ENCODE data around the gene SPRYD4.
"Not testable (repeated sequence)": the region's sequence is repeated elsewhere in the genome, so short reads cannot be mapped to it uniquely, and the experiment has no call there.

SPRYD4 gene

DNA sequence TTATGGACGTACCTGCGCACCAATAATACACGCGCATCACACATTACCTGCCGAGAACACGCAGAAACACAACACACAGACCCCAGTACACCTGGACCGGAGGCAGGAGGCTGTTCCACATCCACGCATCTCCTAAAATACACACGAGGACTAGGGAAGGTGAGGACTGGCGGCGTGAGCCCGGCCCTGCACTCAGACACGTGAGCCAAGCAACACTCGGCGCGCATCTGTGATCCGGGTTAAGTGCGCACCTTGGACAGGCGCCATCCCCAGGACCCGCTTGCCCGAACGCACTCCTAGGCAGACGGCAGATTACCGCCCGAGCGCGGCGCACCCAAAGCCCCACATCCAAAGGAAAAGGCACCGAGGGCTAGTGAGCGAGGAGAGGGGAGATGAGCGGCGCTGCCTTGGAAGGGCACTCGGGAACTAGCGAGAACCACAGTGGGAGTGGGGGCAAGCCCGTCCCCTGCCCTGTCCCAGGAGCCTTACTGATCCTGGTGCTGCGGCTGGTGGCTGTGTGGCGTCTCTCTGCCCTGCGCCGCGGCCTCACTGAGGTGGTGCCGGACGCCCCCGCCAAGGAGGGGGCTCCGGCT is 19.2 kb downstream of the SPRYD4 start:
- H3K4me1 ChIP-seq, result peaks cover 0 to 22% (median 12%) of the 10 kb centered on the region in 10 experiments; a peak in 17 of 20 replicates
- no peak overlapping the region for H3K27ac ChIP-seq
- peaks cover 0 to 56% (median 11%) of the 10 kb centered on the region in 11 experiments; a peak in 7 of 22 replicates for H4K20me1 ChIP-seq
- H3K9ac ChIP-seq, result peak overlapping the region in 3 of 11 experiments; percentile 5 to 39 (median 24); a peak in 2 of 22 replicates
- H3K36me3 ChIP-seq, result peaks cover 0 to 8% (median 0%) of the 10 kb centered on the region in 11 experiments; a peak in 1 of 22 replicates
- peaks cover 36 to 46% (median 43%) of the 10 kb centered on the region in 11 experiments for H3K27me3 ChIP-seq
- peak overlapping the region; percentile 22 to 72 (median 57) for H3K4me2 ChIP-seq
- TF ChIP-seq Cebpa-rat (IDR thresholded peaks at IDR 0.05), result no peak
- peak overlapping the region in 7 of 10 experiments; percentile 18 to 55 (median 39); a peak in 9 of 20 replicates for H3K4me3 ChIP-seq
- H3K9me3 ChIP-seq (replicated peaks in 1 of 11), result peaks cover 0 to 16% (median 0%) of the 10 kb centered on the region in 11 experiments; a peak in 2 of 22 replicates

DNA sequence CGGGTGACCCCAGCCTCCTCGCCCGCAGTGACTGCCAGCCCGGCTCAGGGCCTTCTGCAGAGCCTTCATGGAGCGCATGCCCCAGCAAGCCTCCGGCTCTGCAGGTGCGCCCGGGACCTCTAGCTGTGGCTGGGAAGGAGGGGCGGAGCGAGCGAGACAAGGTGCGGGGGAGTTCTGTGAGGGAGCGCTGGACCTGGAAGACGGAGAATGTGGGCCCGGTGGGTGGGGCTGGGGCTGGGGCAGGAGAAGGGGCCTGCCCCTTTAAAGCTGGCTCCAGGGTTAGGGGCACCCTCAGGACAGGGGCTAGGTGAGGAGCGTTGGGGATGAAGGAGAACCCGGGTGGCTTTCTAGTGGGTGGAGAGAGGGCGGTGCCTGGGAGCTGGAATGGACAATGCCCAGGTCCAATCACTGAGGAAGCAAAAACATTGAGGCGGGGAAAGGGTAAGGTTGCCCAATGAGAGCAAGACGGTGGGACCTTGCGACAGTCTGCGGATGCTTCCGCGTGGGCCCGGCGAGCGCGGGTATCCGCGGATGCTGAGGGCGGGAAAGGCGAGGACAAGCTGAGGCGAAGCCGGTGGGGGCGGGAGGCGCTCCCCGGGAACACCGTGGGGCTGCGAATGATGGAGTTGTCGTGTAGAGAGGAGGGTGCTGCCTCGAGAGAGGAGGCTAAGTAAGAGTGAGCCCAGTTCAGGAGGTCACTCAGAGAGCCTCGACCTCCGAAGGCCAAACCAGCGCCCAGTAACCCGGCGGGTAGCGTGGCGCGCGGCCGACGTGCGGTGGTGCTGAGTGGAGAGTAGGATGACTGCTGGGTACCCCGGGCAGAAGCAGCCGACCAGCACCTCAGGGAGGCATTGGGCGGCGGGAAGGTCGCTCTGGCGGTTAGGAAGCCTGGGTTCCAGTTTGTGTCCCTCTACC is 19.9 kb downstream of the SPRYD4 start, which contains the start of gene GLS2:
GLS2 (minus strand) TSS at position 121 of the 915 bp plus-strand sequence; CDS start at position 78, 43 bp downstream.
- Histone ChIP-seq H3K4me1 (peaks cover 0 to 22% (median 12%) of the 10 kb centered on the region in 10 experiments; a peak in 17 of 20 replicates), H3K27ac (no peak within 1 kb of the TSS), H3K9ac (peak within 1 kb of the TSS in 3 of 11 experiments; percentile 5 to 39 (median 24); a peak in 2 of 22 replicates), H3K4me2 (peak within 1 kb of the TSS; percentile 22 to 72 (median 57)), H3K36me3 (peaks cover 0 to 8% (median 0%) of the 10 kb centered on the region in 11 experiments; a peak in 1 of 22 replicates), H3K9me3 (replicated peaks in 1 of 11) (peaks cover 0 to 19% (median 3%) of the 10 kb centered on the region in 11 experiments; a peak in 17 of 22 replicates), H4K20me1 (peaks cover 0 to 56% (median 11%) of the 10 kb centered on the region in 11 experiments; a peak in 7 of 22 replicates), H3K4me3 (peak within 1 kb of the TSS in 7 of 10 experiments; percentile 18 to 55 (median 39); a peak in 9 of 20 replicates), H3K27me3 (peaks cover 36 to 46% (median 43%) of the 10 kb centered on the region in 11 experiments)
- TF ChIP-seq Cebpa-rat (IDR thresholded peaks at IDR 0.05), result no peak

DNA sequence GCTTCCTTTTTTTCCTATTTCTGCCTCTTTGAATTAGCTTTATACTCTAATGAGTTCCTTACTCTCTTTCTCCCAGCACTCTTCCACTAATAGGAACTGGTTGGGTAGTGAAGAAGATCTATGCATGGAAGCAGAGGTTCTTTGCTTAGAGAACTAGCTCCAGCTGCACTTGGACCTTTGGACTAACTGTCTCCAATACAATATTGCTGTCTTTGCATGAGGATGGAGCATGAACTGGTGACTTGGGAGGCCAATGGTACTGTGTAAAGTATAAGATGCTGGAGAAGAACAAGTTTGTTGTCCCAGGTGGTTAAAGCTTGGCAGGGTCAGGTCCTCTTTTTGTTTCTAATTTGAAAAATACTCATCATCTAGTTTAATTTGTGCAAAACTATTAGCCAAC is 22.0 kb downstream of the SPRYD4 start:
- H3K4me2 ChIP-seq, result no peak overlapping the region
- H3K4me3 ChIP-seq, result no peak overlapping the region
- peaks cover 0 to 53% (median 11%) of the 10 kb centered on the region in 11 experiments; a peak in 7 of 22 replicates for H4K20me1 ChIP-seq
- H3K27ac ChIP-seq, result no peak overlapping the region
- no peak overlapping the region for H3K9ac ChIP-seq
- peaks cover 20 to 40% (median 23%) of the 10 kb centered on the region in 11 experiments for H3K9me3 ChIP-seq (replicated peaks in 1 of 11)
- peaks cover 0 to 9% (median 0%) of the 10 kb centered on the region in 11 experiments; a peak in 3 of 22 replicates for H3K36me3 ChIP-seq
- TF ChIP-seq Cebpa-rat (IDR thresholded peaks at IDR 0.05), result no peak
- H3K27me3 ChIP-seq, result peaks cover 36 to 46% (median 43%) of the 10 kb centered on the region in 11 experiments
- H3K4me1 ChIP-seq, result peaks cover 0 to 20% (median 12%) of the 10 kb centered on the region in 10 experiments; a peak in 17 of 20 replicates

GRCh38 chr12:56493409-56494105 is 25.2 kb downstream of the SPRYD4 start:
- not testable (repeated sequence) for H3K27ac ChIP-seq, H3K4me1 ChIP-seq, H3K4me2 ChIP-seq, H3K9ac ChIP-seq, H3K36me3 ChIP-seq
- Histone ChIP-seq H4K20me1 (peaks cover 0 to 22% (median 0%) of the 10 kb centered on the region in 11 experiments; a peak in 4 of 22 replicates), H3K9me3 (replicated peaks in 1 of 11) (peaks cover 20 to 32% (median 26%) of the 10 kb centered on the region in 11 experiments), H3K27me3 (peaks cover 9 to 16% (median 14%) of the 10 kb centered on the region in 11 experiments), H3K4me3 (0 out of 20 replicates have a peak overlapping the region, but pooled peaks of 1 of the 10 experiments have one; percentile 11)

GRCh38 chr12:56494106-56494415 is 25.7 kb downstream of the SPRYD4 start:
- not testable (repeated sequence) for H3K4me2 ChIP-seq, H3K9ac ChIP-seq, H3K36me3 ChIP-seq, H3K27ac ChIP-seq, H3K4me1 ChIP-seq
- Histone ChIP-seq H3K4me3 (peak overlapping the region in 1 of 10 experiments; percentile 11; a peak in 1 of 20 replicates), H3K9me3 (replicated peaks in 1 of 11) (peaks cover 20 to 30% (median 26%) of the 10 kb centered on the region in 11 experiments), H4K20me1 (peaks cover 0 to 17% (median 0%) of the 10 kb centered on the region in 11 experiments; a peak in 1 of 22 replicates), H3K27me3 (peaks cover 4 to 11% (median 9%) of the 10 kb centered on the region in 11 experiments; a peak in 19 of 22 replicates)

DNA sequence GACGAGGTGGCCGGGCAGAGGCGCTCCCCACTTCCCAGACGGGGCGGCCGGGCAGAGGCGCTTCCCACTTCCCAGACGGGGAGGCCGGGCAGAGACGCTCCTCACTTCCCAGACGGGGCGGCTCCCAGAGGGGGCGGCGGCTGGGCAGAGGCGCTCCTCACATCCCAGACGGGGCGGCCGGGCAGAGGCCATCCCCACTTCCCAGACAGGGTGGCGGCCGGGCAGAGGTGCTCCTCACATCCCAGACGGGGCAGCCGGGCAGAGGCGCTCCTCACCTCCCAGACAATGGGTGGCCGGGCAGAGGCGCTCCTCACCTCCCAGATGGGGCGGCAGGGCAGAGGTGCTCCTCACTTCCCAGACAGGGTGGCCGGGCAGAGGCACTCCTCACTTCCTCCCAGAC is 26.1 kb downstream of the SPRYD4 start:
- H3K27ac ChIP-seq, H3K9ac ChIP-seq, H3K36me3 ChIP-seq, H3K27me3 ChIP-seq, H3K4me2 ChIP-seq, H3K4me1 ChIP-seq: not testable (repeated sequence)
- H3K9me3 ChIP-seq (replicated peaks in 1 of 11), result peaks cover 20 to 30% (median 26%) of the 10 kb centered on the region in 11 experiments
- H4K20me1 ChIP-seq, result 0 out of 22 replicates have a peak, but pooled peaks cover 0 to 13% (median 0%) of the 10 kb centered on the region in 11 experiments
- peak overlapping the region in 2 of 10 experiments; percentile 11; a peak in 1 of 20 replicates for H3K4me3 ChIP-seq

DNA sequence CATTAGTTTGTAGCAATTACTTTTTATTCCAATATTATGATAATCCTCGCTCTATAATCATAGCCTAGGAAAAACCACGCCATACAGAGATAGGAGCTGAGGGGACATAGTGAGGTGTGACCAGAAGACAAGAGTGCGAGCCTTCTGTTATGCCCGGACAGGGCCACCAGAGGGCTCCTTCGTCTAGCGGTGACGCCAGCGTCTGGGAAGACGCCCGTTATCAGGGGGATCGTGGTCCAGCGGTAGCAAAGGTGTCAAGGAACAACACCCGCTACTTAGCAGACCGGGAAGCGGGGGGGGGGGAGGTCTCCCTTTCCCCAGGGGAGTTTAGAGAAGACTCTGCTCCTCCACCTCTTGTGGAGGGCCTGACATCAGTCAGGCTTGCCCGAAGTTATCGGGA is 28.3 kb downstream of the SPRYD4 start:
- H3K27me3 ChIP-seq, H3K4me1 ChIP-seq, H4K20me1 ChIP-seq, H3K9ac ChIP-seq, H3K36me3 ChIP-seq, H3K27ac ChIP-seq: not testable (repeated sequence)
- Histone ChIP-seq H3K4me3 (0 out of 20 replicates have a peak overlapping the region, but pooled peaks of 1 of the 10 experiments have one; percentile 24), H3K4me2 (peak overlapping the region in 7 of 11 experiments; percentile 26 to 52 (median 38); a peak in 9 of 22 replicates), H3K9me3 (replicated peaks in 1 of 11) (peaks cover 20 to 30% (median 26%) of the 10 kb centered on the region in 11 experiments)

DNA sequence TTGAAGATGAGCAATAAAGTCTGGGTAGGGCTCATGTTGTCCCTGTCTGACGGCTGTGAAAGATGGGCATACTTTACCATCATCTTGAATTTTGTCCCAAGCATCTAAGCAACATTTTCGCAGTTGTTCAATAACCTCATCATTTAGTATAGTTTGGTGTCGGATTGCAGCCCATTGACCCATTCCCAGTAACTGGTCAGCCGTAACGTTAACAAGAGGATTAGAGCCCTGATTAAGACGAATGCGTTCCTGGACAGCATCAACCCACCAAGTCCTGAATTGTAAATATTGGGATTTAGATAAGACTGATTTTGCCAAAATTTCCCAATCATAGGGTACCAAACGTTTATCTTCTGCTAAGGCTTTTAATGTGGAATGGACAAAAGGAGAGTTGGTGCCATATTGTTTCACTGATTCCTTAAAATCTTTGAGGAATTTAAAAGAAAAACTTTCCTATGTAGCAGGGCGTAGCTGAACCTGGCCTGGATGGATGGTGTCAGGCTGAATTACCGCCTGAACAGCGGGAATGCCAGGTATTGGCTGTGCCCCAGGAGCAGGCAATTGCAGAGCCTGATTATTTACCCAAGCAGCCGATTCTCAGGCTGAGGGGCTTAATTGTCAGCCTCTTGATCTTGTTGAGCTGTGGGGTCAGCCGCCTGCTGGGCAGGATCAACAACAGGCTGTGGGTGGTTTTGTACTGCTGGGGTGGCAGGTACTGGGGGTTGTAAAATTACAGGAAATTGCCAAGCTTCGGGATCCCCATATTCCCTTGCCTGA is 29.9 kb downstream of the SPRYD4 start:
- peaks cover 17 to 27% (median 24%) of the 10 kb centered on the region in 11 experiments for H3K9me3 ChIP-seq (replicated peaks in 1 of 11)
- not testable (repeated sequence) for H3K27me3 ChIP-seq, H3K9ac ChIP-seq, H3K4me2 ChIP-seq, H4K20me1 ChIP-seq, H3K27ac ChIP-seq, H3K4me3 ChIP-seq, H3K36me3 ChIP-seq, H3K4me1 ChIP-seq

DNA sequence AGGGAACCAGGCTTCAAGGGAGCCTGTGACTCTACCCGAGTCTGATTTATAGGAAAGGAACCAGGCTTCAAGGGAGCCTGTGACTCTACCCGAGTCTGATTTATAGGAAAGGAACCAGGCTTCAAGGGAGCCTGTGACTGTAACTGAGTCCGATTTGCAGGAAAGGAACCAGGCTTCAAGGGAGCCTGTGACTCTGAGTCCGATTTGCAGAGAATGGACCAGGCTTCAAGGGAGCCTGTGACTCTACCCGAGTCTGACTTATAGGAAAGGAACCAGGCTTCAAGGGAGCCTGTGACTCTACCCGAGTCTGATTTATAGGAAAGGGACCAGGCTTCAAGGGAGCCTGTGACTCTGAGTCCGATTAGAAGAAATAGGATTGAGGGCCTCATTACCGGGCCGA is 31.1 kb downstream of the SPRYD4 start:
- H3K4me1 ChIP-seq, H3K27me3 ChIP-seq, H3K27ac ChIP-seq, H4K20me1 ChIP-seq, H3K4me3 ChIP-seq, H3K36me3 ChIP-seq, H3K4me2 ChIP-seq, H3K9ac ChIP-seq: not testable (repeated sequence)
- H3K9me3 ChIP-seq (replicated peaks in 1 of 11), result peaks cover 5 to 16% (median 13%) of the 10 kb centered on the region in 11 experiments

GRCh38 chr12:56499879-56500278 is 31.5 kb downstream of the SPRYD4 start:
- H3K27ac ChIP-seq, H3K4me1 ChIP-seq, H3K4me2 ChIP-seq, H3K9ac ChIP-seq, H3K4me3 ChIP-seq, H4K20me1 ChIP-seq, H3K27me3 ChIP-seq, H3K36me3 ChIP-seq: not testable (repeated sequence)
- H3K9me3 ChIP-seq (replicated peaks in 1 of 11), result peaks cover 1 to 12% (median 9%) of the 10 kb centered on the region in 11 experiments; a peak in 21 of 22 replicates

Data from BLaER1 treated with 17β-estradiol and CSF1 and Interleukin-3, amounts not matched to agents 10 nM and 100 nM (cell line).